OCI-M2 (cell line): ENCODE measurements around the gene XPA.
"Not testable (repeated sequence)": the region's sequence is repeated elsewhere in the genome, so short reads cannot be mapped to it uniquely, and the experiment has no call there.

Source experiments
- DNase-seq: peaks from one replicate; lab custom pipeline; 2025; ENCODE audit not compliant: unreplicated experiment; lab: John Stamatoyannopoulos, UW

Gene XPA

GRCh38 chr9:97704345-97704677, 7.2 kb upstream of the XPA start:
- no peak for DNase-seq

GRCh38 chr9:97703437-97704344, 6.6 kb upstream of the XPA start:
- no peak for DNase-seq

DNA sequence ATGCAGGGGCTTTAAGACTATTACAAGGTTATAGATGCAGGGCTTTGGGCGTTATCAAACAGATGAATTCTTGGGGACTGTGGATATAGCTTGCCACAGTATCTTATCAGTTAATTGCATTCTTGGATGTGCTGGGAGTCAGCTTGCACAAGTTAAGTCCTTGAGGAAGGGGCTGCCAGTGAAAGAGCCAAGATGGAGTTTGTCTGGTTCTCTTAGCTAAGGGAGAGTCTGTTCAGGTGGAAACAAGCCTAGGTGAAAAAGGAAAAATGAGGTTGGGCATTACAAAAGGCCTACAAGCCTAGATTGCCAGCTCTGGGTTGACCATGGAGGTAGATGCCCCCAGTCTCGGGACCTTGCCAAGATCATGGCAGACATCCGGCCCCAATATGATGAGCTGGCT, 2.7 kb upstream of the XPA start:
- not testable (repeated sequence) for DNase-seq

DNA sequence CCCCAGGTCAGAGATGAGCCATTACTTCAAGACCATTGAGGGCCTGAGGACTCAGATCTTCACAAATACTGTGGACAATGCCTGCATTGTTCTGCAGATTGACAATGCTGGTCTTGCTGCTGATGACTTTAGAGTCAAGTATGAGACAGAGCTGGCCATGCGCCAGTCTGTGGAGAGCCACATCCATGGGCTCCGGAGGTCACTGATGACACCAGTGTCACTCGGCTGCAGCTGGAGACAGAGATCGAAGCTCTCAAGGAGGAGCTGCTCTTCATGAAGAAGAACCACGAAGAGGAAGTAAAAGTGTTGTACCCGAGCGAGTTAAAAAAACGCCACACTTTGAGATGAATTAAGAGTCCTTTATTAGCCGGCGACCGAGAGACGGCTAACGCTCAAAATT, 2.1 kb upstream of the XPA start:
- DNase-seq: not testable (repeated sequence)

DNA sequence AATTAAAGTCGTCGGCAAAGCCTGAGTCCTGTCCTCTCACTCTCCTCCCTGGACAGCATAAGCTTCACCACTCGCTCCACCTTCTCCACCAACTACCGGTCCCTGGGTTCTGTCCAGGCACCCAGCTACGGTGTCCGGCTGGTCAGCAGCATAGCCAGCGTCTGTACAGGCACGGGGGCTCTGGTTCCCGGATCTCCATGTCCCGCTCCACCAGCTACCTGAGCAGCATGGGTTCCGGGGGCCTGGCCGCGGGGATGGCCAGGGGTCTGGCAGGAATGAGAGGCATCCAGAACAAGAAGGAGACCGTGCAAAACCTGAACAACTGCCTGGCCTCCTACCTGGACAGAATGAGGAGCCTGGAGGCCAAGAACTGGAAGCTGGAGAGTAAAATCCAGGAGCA, 1.7 kb upstream of the XPA start:
- no peak for DNase-seq

DNA sequence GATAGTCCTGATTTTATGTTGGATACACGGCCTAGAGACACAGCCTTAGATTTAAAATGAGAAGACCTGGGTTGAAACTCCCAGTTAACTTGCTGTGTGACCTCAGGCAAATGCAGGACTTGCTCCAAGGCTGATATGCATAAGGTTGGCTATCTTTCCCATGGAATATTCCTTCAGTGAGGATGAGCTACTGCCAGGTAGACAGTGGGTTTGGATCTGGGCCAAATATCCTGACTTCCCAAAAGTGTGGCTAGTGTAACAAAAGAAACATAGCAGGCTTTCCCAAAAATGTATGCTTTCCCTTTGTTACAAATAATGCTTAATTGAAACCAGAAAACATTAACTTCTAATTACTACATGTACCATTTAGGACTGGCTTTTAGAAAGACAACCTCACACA, 697 bp upstream of the XPA start:
- no peak for DNase-seq

GRCh38 chr9:97695995-97696802, 941 bp downstream of the XPA start:
- no peak for DNase-seq

- DNase-seq: no peak
Observed at GRCh38 chr9:97695390-97695789, 1.8 kb downstream of the XPA start.

GRCh38 chr9:97694769-97695168, 2.4 kb downstream of the XPA start:
- no peak for DNase-seq

DNA sequence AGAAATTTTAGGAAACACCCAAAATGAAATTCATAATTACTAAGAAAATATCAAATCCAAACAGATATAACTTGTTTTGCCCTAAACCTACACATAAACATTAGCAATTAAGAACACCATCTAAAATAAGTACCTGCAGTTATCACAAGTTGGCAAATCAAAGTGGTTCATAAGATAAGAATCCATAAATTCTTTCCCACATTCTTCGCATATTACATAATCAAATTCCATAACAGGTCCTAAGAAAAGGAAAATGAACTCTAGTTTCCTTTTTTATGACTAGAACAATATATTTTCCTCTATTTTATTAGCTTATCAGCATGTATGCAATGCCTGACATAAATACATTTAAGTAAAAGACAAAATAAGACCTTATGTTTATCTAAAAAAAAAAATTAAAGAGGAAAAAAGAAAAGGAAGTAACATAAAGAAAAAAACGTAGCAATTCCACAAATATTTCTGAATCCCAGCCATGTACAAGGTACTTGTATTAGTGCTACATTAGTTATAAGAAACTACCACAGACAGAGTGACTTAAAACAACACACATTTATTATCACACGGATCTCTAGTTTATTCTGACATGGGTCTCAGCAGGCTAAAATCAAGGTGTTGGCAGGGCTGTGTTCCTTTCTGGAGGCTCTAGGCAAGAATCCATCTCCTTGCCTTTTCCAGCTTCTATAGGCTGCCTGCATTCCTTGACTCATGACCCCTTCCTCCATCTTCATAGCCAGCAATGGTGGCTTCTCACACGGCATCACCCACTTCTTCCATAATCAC, 7.5 kb downstream of the XPA start:
- no peak for DNase-seq

- DNase-seq: no peak
Observed at GRCh38 chr9:97688654-97689053, 8.5 kb downstream of the XPA start.

DNA sequence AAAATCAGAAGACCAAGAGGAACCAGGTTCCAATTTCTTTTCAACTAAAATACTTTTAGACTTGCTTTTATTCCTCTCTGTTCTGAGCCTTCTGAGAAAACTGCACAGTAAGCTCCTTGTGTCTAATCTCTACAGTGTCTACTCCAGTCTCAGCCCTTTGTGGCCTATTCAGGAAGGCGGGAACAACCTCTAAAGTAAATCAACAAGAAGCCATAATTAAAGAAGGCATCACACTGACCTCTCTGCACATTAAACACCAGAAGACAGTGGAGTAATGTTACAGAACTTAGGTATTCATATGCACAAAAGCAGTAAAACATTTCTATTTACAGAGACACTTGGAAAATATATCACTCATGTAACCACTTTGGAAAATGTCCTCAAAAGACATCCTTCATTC, 14.9 kb downstream of the XPA start:
- DNase-seq: no peak

- no peak for DNase-seq
Observed at GRCh38 chr9:97675655-97676054, 21.5 kb downstream of the XPA start.

DNA sequence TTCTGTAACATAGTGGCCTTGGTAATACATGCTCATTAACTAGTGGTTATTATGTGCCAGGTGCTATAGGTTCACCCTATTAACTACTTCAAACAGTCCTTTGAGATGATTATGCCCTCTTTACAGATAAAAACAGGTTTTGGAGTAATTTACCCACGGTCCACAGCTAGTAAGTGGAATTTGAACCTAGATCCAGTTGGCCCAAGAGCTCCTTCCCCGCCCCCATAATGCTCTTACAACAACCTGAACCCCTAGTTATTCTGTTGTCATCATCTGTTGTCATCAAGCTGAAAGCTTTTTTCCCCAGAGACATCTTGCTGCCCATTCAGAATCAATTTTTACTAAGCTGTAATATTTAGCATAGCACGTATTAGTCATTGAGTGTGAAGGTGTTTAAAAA, 23.2 kb downstream of the XPA start:
- DNase-seq: no peak

GRCh38 chr9:97672403-97672802, 24.7 kb downstream of the XPA start:
- DNase-seq: no peak

GRCh38 chr9:97670586-97670985, 26.6 kb downstream of the XPA start:
- no peak for DNase-seq

GRCh38 chr9:97668485-97668884, 28.7 kb downstream of the XPA start:
- DNase-seq: no peak

DNA sequence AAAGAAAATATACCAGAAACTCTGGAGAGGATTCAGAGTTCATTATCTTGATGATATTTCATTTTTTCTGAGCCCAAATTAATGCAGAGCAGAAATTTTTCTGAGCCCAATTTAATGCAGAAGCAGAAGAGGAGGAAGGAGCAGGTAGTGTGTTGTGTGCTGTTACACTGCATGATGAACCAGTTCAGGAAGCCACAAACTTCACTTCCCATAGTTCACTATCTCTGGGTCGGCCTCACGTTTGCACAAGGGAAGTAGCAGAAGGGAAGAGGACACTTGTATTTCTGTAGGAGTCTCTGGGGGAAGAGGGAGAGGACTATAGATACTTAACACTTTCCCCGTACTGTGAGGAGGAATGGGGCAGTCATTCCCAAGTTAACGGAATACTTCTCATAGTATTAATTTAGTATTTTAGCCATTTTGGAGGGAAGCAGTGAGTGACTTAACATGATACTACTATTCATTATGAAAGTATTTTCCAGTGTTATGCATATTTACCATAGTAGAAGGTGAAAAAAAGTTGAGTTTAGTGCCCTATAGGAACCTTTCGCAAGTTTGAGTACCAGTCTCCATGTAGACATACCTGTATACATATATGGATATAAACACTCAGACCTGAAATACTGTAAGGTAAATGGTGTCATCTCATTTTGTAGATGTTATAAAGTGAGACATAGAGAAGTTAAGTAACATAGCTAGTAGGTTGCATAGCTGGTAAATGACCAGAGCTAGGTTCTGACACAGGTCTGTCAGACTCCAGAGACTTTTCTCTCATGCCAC, 30.0 kb downstream of the XPA start:
- DNase-seq: no peak

DNA sequence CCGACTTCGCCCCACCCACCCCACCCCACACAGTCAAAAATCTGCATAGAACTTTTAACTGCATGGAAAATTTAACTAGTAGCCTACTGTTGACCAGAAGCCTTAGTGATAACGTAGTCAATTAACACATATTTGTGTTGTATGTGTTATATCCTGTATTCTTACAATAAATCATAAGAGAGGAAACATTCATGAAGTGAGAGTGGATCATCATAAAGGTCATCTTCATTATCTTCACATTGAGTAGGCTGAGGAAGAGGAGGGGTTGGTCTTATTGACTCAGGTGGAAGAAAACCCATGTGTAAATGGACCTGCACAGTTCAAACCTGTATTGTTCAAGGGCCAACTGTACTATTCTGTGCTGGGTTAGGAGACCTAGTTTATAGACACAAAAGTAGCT, 31.4 kb downstream of the XPA start:
- DNase-seq: no peak

DNA sequence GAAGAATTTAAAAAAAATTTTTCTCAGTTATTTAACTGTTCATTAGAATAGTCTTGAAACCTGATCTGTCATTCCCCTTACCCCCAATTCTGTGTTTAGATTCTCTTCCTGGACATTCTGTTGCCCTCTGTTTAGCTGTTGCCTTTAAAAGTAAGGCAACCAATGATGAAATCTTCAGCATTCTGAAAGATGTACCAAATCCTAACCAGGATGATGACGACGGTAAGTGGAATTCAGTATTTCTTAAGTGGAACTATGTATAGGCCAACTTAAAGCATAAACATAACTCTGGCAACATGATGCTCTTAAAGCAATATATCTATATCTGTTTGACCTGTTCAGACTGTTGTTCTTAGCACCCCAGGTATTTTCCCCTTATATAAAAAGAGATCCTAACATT, 36.3 kb downstream of the XPA start:
- DNase-seq: no peak

DNA sequence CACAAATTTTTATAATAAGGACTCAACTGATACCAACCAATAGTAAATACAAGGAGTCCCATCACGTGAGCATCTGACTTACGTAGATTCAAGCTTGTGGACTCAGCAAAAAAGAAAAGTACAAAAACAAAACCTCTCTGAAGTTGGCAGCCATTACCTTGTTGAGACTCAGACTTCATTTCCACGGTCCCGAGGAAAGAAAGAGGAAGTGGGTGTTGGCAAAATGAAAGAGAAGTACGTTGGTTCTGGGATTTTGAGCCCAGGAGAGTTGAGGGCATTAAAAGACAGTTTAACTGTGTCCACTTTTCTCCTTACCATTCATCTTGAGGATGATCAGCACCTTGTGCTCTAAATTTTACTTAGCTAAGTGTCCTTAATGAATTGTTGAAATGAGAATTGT, 36.8 kb downstream of the XPA start:
- DNase-seq: no peak
